ENCODE results near the gene NEBL.

- TF ChIP-seq CTCF (conservative IDR thresholded peaks at IDR 0.05; ENCODE audit: low read depth, low read length): no peak
- TF ChIP-seq EZH2 (IDR thresholded peaks at IDR 0.05; ENCODE audit: borderline replicate concordance, low read depth, low read length, poor library complexity, severe bottlenecking): no peak
Measured at GRCh38 chr10:20778008-20778757, 118.9 kb downstream of the NEBL start.

All from A673 (cell line).